GM23338 (cell line): Measurements from ENCODE around the gene PIGC. TPM values are rescaled to one million over a fixed set of nuclear protein-coding genes. Genes with fewer than 3 reads are reported as not detected.

ENCODE experiments used
- ATAC-seq: fragments of 200-7000 bp; cut with Tn5 transposase; 3 replicates; pipeline ENCODE4 v1.9.1; 2020
- DNase-seq: peaks from one replicate; pipeline ENCODE4 v3.0.0-alpha.2; 2015; ENCODE audit warnings: low spot score
- H2AFZ ChIP-seq: fragments of 200-600 bp; sonication (generic); 2 replicates; pipeline ENCODE4 v1.8.0; 2016; ENCODE audit warnings: antibody characterized with exemption, mild to moderate bottlenecking, moderate library complexity
- H3F3A ChIP-seq: fragments of 200-600 bp; sonication (generic); replicated peaks from 2 replicates; pipeline ENCODE4 v1.8.0; 2017; ENCODE audit warnings: antibody characterized with exemption, mixed run types, low read depth
- H3K27ac ChIP-seq: fragments of 200-600 bp; sonication (generic); 2 replicates; pipeline ENCODE4 v1.6.1; 2016; ENCODE audit warnings: low read depth
- H3K27me3 ChIP-seq: fragments of 200-600 bp; sonication (generic); 2 replicates; pipeline ENCODE4 v1.8.0; 2016; ENCODE audit warnings: mild to moderate bottlenecking, mixed run types, moderate library complexity; ENCODE audit not compliant: insufficient read depth
- H3K36me3 ChIP-seq: fragments of 200-600 bp; sonication (generic); 2 replicates; pipeline ENCODE4 v1.8.0; 2016; ENCODE audit warnings: mild to moderate bottlenecking; ENCODE audit not compliant: insufficient read depth
- H3K4me1 ChIP-seq: fragments of 200-600 bp; sonication (generic); 2 replicates; pipeline ENCODE4 v1.8.0; 2016; ENCODE audit warnings: mild to moderate bottlenecking, moderate library complexity; ENCODE audit not compliant: insufficient read depth
- H3K4me2 ChIP-seq: fragments of 200-600 bp; sonication (generic); 2 replicates; pipeline ENCODE4 v1.7.1; 2017; ENCODE audit warnings: mixed run types
- H3K4me3 ChIP-seq: fragments of 200-600 bp; sonication (generic); 2 replicates; pipeline ENCODE4 v1.6.1; 2016; ENCODE audit warnings: mixed run types
- H3K79me2 ChIP-seq: fragments of 200-600 bp; sonication (generic); replicated peaks from 2 replicates; pipeline ENCODE4 v1.8.0; 2017; ENCODE audit warnings: mild to moderate bottlenecking; ENCODE audit not compliant: insufficient read depth
- H3K9me2 ChIP-seq: fragments of 200-600 bp; sonication (generic); 2 replicates; pipeline ENCODE4 v1.8.0; 2017; ENCODE audit not compliant: insufficient read depth
- H4K20me1 ChIP-seq: fragments of 200-600 bp; sonication (generic); replicated peaks from 2 replicates; pipeline ENCODE4 v1.8.0; 2017; ENCODE audit warnings: mild to moderate bottlenecking; ENCODE audit not compliant: insufficient read depth
- H3K27ac Mint-ChIP-seq: 2 replicates; pipeline ENCODE4 v1.8.0; 2020; ENCODE audit warnings: inconsistent platforms, mild to moderate bottlenecking, moderate library complexity, mixed read lengths
- H3K27me3 Mint-ChIP-seq: 3 replicates; pipeline ENCODE4 v1.8.0; 2022; ENCODE audit warnings: low read depth, mild to moderate bottlenecking, moderate library complexity, mixed read lengths, inconsistent platforms; ENCODE audit not compliant: insufficient read depth, poor library complexity
- H3K36me3 Mint-ChIP-seq: 3 replicates; pipeline ENCODE4 v1.8.0; 2021; ENCODE audit warnings: low read depth, mild to moderate bottlenecking, inconsistent platforms, moderate library complexity, mixed read lengths
- H3K4me1 Mint-ChIP-seq: 3 replicates; pipeline ENCODE4 v1.8.0; 2020; ENCODE audit warnings: mild to moderate bottlenecking, inconsistent platforms, mixed read lengths
- H3K4me3 Mint-ChIP-seq: 3 replicates; pipeline ENCODE4 v1.8.0; 2021; ENCODE audit warnings: moderate library complexity, mild to moderate bottlenecking, inconsistent platforms, mixed read lengths
- H3K9me3 Mint-ChIP-seq: 3 replicates; pipeline ENCODE4 v1.8.0; 2020; ENCODE audit warnings: moderate library complexity, mild to moderate bottlenecking, inconsistent platforms, mixed read lengths
- CREB1 ChIP-seq: fragments of 250-450 bp; sonication (Bioruptor Pico); IDR thresholded peaks from 2 replicates; pipeline ENCODE4 v1.5.0; 2020; ENCODE audit warnings: low read depth, mild to moderate bottlenecking, moderate library complexity
- CTCF ChIP-seq, 2 experiments: fragments of 200-600 bp in 1 of 2; sonication (generic) in 1 of 2; conservative IDR thresholded peaks; 2 replicates each; pipeline versions ENCODE4 v1.5.1 to v1.6.1; 2016 to 2017; ENCODE audit warnings: antibody characterized with exemption in 2 of 2, low read depth in 2 of 2, mild to moderate bottlenecking in 2 of 2, moderate library complexity in 1 of 2
- STAT1 ChIP-seq: IDR thresholded peaks from one replicate; pipeline ENCODE4 v1.6.1; 2016; ENCODE audit warnings: antibody characterized with exemption; ENCODE audit not compliant: unreplicated experiment
- polyA plus RNA-seq: library from polyadenylated mRNA; unstranded; fragments of >200 nt; fragmentation: Nextera tagmentation; extraction: Ambion mirVana; gene quantifications from 2 replicates; pipeline ENCODE4 v1.2.1, GENCODE V29; 2016
- total RNA-seq: library from RNA; depleted of rRNA; stranded (reverse); fragments of >200 nt; shearing (Covaris generic); gene quantifications from 2 replicates; pipeline ENCODE4 v1.2.3, GENCODE V29; 2014
- TF ChIP-seq, protein P1 (sequence below): IDR thresholded peaks from one replicate; pipeline ENCODE4 v1.6.1; 2018; ENCODE audit warnings: antibody characterized with exemption; ENCODE audit not compliant: unreplicated experiment
- TF ChIP-seq, protein P2 (sequence below): fragments of 250-450 bp; sonication (Bioruptor Pico); IDR thresholded peaks from 2 replicates; pipeline ENCODE4 v1.5.0; 2020; ENCODE audit warnings: mild to moderate bottlenecking, moderate library complexity

PIGC gene
- total and polyA plus RNA-seq, 2 experiments from 2014 or later: 22.5 to 28.1 TPM

DNA sequence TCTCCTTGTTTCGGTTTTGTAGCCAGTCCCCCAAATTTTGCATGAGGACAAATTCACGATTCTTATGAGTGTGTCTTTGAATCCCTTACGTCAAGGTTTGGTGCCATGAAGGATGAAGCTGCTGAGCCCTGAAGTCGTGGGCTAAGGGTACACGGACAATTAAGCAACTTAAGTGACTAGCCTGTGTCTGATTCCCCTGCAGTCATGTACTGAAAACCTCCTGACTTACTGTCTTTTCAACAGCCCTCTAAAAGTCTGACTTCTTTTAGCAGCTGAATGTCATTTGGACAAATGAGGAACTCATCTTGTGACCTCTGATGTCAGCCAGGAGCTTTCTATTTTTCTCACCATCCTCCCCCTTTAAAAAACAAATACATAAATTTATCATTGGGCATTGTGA is 50.5 kb downstream of the PIGC start:
- Mint-ChIP-seq H3K4me1 (peaks cover 37% of the 10 kb centered on the region), H3K27ac (no peak overlapping the region), H3K27me3 (no peaks in the 10 kb centered on the region), H3K36me3 (no peaks in the 10 kb centered on the region), H3K4me3 (no peak overlapping the region), H3K9me3 (no peaks in the 10 kb centered on the region; the same call in 2 of the 3 replicates)
- Histone ChIP-seq H3F3A (no peaks in the 10 kb centered on the region), H3K27ac (no peak overlapping the region), H3K27me3 (no peaks in the 10 kb centered on the region), H3K36me3 (no peaks in the 10 kb centered on the region), H3K9me2 (no peaks in the 10 kb centered on the region), H3K4me3 (no peak overlapping the region), H2AFZ (no peak overlapping the region), H4K20me1 (no peaks in the 10 kb centered on the region), H3K79me2 (no peaks in the 10 kb centered on the region), H3K4me1 (peaks cover 34% of the 10 kb centered on the region), H3K4me2 (no peak overlapping the region)
- DNase-seq (no peak), ATAC-seq (no peak)
- TF ChIP-seq CTCF (conservative IDR thresholded peaks at IDR 0.05; ENCODE audit: low read depth in 2 of 2) (no peak), STAT1 (no peak), CREB1 (CRISPR knock-in tag) (no peak)
- TF ChIP-seq, protein P1, sequence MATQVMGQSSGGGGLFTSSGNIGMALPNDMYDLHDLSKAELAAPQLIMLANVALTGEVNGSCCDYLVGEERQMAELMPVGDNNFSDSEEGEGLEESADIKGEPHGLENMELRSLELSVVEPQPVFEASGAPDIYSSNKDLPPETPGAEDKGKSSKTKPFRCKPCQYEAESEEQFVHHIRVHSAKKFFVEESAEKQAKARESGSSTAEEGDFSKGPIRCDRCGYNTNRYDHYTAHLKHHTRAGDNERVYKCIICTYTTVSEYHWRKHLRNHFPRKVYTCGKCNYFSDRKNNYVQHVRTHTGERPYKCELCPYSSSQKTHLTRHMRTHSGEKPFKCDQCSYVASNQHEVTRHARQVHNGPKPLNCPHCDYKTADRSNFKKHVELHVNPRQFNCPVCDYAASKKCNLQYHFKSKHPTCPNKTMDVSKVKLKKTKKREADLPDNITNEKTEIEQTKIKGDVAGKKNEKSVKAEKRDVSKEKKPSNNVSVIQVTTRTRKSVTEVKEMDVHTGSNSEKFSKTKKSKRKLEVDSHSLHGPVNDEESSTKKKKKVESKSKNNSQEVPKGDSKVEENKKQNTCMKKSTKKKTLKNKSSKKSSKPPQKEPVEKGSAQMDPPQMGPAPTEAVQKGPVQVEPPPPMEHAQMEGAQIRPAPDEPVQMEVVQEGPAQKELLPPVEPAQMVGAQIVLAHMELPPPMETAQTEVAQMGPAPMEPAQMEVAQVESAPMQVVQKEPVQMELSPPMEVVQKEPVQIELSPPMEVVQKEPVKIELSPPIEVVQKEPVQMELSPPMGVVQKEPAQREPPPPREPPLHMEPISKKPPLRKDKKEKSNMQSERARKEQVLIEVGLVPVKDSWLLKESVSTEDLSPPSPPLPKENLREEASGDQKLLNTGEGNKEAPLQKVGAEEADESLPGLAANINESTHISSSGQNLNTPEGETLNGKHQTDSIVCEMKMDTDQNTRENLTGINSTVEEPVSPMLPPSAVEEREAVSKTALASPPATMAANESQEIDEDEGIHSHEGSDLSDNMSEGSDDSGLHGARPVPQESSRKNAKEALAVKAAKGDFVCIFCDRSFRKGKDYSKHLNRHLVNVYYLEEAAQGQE: no peak
- TF ChIP-seq, protein P2, sequence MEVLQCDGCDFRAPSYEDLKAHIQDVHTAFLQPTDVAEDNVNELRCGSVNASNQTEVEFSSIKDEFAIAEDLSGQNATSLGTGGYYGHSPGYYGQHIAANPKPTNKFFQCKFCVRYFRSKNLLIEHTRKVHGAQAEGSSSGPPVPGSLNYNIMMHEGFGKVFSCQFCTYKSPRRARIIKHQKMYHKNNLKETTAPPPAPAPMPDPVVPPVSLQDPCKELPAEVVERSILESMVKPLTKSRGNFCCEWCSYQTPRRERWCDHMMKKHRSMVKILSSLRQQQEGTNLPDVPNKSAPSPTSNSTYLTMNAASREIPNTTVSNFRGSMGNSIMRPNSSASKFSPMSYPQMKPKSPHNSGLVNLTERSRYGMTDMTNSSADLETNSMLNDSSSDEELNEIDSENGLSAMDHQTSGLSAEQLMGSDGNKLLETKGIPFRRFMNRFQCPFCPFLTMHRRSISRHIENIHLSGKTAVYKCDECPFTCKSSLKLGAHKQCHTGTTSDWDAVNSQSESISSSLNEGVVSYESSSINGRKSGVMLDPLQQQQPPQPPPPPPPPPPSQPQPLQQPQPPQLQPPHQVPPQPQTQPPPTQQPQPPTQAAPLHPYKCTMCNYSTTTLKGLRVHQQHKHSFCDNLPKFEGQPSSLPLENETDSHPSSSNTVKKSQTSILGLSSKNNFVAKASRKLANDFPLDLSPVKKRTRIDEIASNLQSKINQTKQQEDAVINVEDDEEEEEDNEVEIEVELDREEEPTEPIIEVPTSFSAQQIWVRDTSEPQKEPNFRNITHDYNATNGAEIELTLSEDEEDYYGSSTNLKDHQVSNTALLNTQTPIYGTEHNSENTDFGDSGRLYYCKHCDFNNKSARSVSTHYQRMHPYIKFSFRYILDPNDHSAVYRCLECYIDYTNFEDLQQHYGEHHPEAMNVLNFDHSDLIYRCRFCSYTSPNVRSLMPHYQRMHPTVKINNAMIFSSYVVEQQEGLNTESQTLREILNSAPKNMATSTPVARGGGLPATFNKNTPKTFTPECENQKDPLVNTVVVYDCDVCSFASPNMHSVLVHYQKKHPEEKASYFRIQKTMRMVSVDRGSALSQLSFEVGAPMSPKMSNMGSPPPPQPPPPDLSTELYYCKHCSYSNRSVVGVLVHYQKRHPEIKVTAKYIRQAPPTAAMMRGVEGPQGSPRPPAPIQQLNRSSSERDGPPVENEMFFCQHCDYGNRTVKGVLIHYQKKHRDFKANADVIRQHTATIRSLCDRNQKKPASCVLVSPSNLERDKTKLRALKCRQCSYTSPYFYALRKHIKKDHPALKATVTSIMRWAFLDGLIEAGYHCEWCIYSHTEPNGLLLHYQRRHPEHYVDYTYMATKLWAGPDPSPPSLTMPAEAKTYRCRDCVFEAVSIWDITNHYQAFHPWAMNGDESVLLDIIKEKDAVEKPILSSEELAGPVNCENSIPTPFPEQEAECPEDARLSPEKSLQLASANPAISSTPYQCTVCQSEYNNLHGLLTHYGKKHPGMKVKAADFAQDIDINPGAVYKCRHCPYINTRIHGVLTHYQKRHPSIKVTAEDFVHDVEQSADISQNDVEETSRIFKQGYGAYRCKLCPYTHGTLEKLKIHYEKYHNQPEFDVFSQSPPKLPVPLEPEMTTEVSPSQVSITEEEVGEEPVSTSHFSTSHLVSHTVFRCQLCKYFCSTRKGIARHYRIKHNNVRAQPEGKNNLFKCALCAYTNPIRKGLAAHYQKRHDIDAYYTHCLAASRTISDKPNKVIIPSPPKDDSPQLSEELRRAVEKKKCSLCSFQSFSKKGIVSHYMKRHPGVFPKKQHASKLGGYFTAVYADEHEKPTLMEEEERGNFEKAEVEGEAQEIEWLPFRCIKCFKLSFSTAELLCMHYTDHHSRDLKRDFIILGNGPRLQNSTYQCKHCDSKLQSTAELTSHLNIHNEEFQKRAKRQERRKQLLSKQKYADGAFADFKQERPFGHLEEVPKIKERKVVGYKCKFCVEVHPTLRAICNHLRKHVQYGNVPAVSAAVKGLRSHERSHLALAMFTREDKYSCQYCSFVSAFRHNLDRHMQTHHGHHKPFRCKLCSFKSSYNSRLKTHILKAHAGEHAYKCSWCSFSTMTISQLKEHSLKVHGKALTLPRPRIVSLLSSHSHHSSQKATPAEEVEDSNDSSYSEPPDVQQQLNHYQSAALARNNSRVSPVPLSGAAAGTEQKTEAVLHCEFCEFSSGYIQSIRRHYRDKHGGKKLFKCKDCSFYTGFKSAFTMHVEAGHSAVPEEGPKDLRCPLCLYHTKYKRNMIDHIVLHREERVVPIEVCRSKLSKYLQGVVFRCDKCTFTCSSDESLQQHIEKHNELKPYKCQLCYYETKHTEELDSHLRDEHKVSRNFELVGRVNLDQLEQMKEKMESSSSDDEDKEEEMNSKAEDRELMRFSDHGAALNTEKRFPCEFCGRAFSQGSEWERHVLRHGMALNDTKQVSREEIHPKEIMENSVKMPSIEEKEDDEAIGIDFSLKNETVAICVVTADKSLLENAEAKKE (CRISPR knock-in tag): no peak
